Measurements from ENCODE around the gene OOSP2.

GRCh38 chr11:60064111-60064510 is 23.9 kb downstream of the OOSP2 start:
- TF ChIP-seq CTCF (IDR thresholded peaks at IDR 0.05) (no peak), POLR2A (IDR thresholded peaks at IDR 0.05) (no peak)

Data from body of pancreas (tissue), 4 donors.